Measurements from ENCODE around the gene TAGLN2.

Gene TAGLN2

DNA sequence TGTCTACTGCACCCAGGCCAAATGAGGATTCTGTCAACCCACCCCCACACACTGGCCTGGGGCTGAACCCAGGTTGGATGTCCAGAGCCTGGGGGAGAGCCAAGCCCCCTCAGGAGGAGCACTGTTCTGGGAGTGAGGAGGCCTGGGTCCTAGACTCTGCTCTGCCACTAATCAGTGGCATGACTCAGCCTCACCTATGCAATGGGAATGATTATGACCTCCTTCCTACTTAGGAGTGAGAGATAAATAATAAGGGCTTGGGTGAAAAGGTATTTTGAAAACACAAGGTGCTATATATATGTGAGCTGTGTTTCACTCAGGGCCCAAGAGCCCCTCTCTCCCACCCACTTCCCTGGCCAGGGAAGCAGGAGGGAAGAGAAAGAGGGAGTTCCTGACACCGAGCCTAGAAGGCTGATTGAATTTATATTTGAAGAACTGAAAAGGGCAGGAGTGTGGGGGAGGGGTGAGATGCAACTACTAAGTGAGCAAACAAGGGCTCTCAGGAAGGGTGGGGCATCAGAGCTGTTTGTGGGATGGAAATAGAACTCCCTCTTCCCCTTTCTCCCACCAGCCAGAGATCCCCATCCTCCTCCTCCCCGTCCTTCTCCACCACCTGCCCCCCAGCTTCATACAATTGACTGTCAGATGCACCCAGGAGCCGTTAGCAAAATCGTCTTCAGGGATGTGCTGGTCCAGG lies 11.9 kb upstream of the TAGLN2 start:
- H4K91ac ChIP-seq (ENCODE audit: low read length): no peak overlapping the region
- H3K27ac ChIP-seq (ENCODE audit: low read length, poor library complexity, severe bottlenecking): no peak overlapping the region
- H3K14ac ChIP-seq (ENCODE audit: low read length in 2 of 2): no peak overlapping the region
- H3K79me1 ChIP-seq (replicated peaks; ENCODE audit: low read length, poor library complexity, severe bottlenecking): no peaks in the 10 kb centered on the region
- peak overlapping the region; percentile 34 for H2BK15ac ChIP-seq (ENCODE audit: low read depth, poor library complexity, severe bottlenecking)
- 54% methylated on average over 4 of the region's 4 CpGs for WGBS
- H3K23ac ChIP-seq (ENCODE audit: low read length in 2 of 2): no peak overlapping the region
- H3K4me1 ChIP-seq (ENCODE audit: control insufficient read depth, insufficient read depth, low read depth, low read length): peaks cover 3% of the 10 kb centered on the region
- DNase-seq: no peak
- H3K18ac ChIP-seq (ENCODE audit: low read depth in 1 of 2, low read length in 2 of 2): no peak overlapping the region
- H3K4me3 ChIP-seq (ENCODE audit: insufficient read depth in 1 of 2, low read depth in 1 of 2, low read length in 2 of 2): no peak overlapping the region
- no peak overlapping the region for H2BK5ac ChIP-seq (ENCODE audit: low read depth, low read length, poor library complexity, severe bottlenecking)
- no peak overlapping the region for H3K4ac ChIP-seq (ENCODE audit: low read depth in 1 of 2, low read length in 2 of 2)
- H2BK120ac ChIP-seq (ENCODE audit: low read depth, low read length): no peak overlapping the region
- no peaks in the 10 kb centered on the region for H3K9me3 ChIP-seq (ENCODE audit: control insufficient read depth, low read length)
- H2BK12ac ChIP-seq (ENCODE audit: low read length in 2 of 2): no peak overlapping the region
- no peak overlapping the region for H2AK5ac ChIP-seq (ENCODE audit: low read length, severe bottlenecking)
- H3K36me3 ChIP-seq (ENCODE audit: control insufficient read depth in 1 of 2, insufficient read depth in 2 of 2, low read depth in 1 of 2, low read length in 2 of 2): no peaks in the 10 kb centered on the region
- no peak overlapping the region for H3K4me2 ChIP-seq (ENCODE audit: low read length, poor library complexity, severe bottlenecking)
- no peak overlapping the region for H2AFZ ChIP-seq (ENCODE audit: low read depth, low read length)
- H3K9ac ChIP-seq (ENCODE audit: low read length): no peak overlapping the region
- H4K8ac ChIP-seq (ENCODE audit: low read length): no peak overlapping the region
- H3K27me3 ChIP-seq (ENCODE audit: control insufficient read depth in 1 of 2, insufficient read depth in 1 of 2, low read length in 2 of 2): peaks cover 55 to 64% of the 10 kb centered on the region in 2 experiments

- Histone ChIP-seq H3K4me3 (ENCODE audit: insufficient read depth in 1 of 2, low read depth in 1 of 2, low read length in 2 of 2) (no peak overlapping the region), H2BK5ac (ENCODE audit: low read depth, low read length, poor library complexity, severe bottlenecking) (no peak overlapping the region), H3K23ac (ENCODE audit: low read length in 2 of 2) (no peak overlapping the region), H3K36me3 (ENCODE audit: control insufficient read depth in 1 of 2, insufficient read depth in 2 of 2, low read depth in 1 of 2, low read length in 2 of 2) (no peaks in the 10 kb centered on the region), H3K18ac (ENCODE audit: low read depth in 1 of 2, low read length in 2 of 2) (no peak overlapping the region), H2AK5ac (ENCODE audit: low read length, severe bottlenecking) (no peak overlapping the region), H4K8ac (ENCODE audit: low read length) (no peak overlapping the region), H3K4me2 (ENCODE audit: low read length, poor library complexity, severe bottlenecking) (no peak overlapping the region), H3K14ac (ENCODE audit: low read length in 2 of 2) (no peak overlapping the region), H2BK120ac (ENCODE audit: low read depth, low read length) (no peak overlapping the region), H3K79me1 (replicated peaks; ENCODE audit: low read length, poor library complexity, severe bottlenecking) (no peaks in the 10 kb centered on the region), H3K27me3 (ENCODE audit: control insufficient read depth in 1 of 2, insufficient read depth in 1 of 2, low read length in 2 of 2) (peaks cover 47 to 55% of the 10 kb centered on the region in 2 experiments), H2BK12ac (ENCODE audit: low read length in 2 of 2) (no peak overlapping the region), H3K9me3 (ENCODE audit: control insufficient read depth, low read length) (no peaks in the 10 kb centered on the region), H3K27ac (ENCODE audit: low read length, poor library complexity, severe bottlenecking) (no peak overlapping the region), H3K9ac (ENCODE audit: low read length) (no peak overlapping the region), H4K91ac (ENCODE audit: low read length) (no peak overlapping the region), H2BK15ac (ENCODE audit: low read depth, poor library complexity, severe bottlenecking) (no peak overlapping the region), H3K4ac (ENCODE audit: low read depth in 1 of 2, low read length in 2 of 2) (no peak overlapping the region), H2AFZ (ENCODE audit: low read depth, low read length) (no peak overlapping the region), H3K4me1 (ENCODE audit: control insufficient read depth, insufficient read depth, low read depth, low read length) (peaks cover 3% of the 10 kb centered on the region)
- peak; percentile 45 for DNase-seq
- 26% methylated on average over 16 of the region's 16 CpGs for WGBS
Measured at GRCh38 chr1:159936273-159936904, 11.1 kb upstream of the TAGLN2 start.

- H2BK12ac ChIP-seq (ENCODE audit: low read length in 2 of 2): no peak overlapping the region
- H3K23ac ChIP-seq (ENCODE audit: low read length in 2 of 2): no peak overlapping the region
- no peak overlapping the region for H2AFZ ChIP-seq (ENCODE audit: low read depth, low read length)
- no peak overlapping the region for H3K4ac ChIP-seq (ENCODE audit: low read depth in 1 of 2, low read length in 2 of 2)
- no peak overlapping the region for H3K4me3 ChIP-seq (ENCODE audit: insufficient read depth in 1 of 2, low read depth in 1 of 2, low read length in 2 of 2)
- no peak overlapping the region for H2BK5ac ChIP-seq (ENCODE audit: low read depth, low read length, poor library complexity, severe bottlenecking)
- H2BK120ac ChIP-seq (ENCODE audit: low read depth, low read length): no peak overlapping the region
- H3K18ac ChIP-seq (ENCODE audit: low read depth in 1 of 2, low read length in 2 of 2): no peak overlapping the region
- H3K9ac ChIP-seq (ENCODE audit: low read length): no peak overlapping the region
- H3K36me3 ChIP-seq (ENCODE audit: control insufficient read depth in 1 of 2, insufficient read depth in 2 of 2, low read depth in 1 of 2, low read length in 2 of 2): no peaks in the 10 kb centered on the region
- no peak overlapping the region for H2BK15ac ChIP-seq (ENCODE audit: low read depth, poor library complexity, severe bottlenecking)
- H3K4me2 ChIP-seq (ENCODE audit: low read length, poor library complexity, severe bottlenecking): no peak overlapping the region
- no peak overlapping the region for H4K91ac ChIP-seq (ENCODE audit: low read length)
- H2AK5ac ChIP-seq (ENCODE audit: low read length, severe bottlenecking): no peak overlapping the region
- no peak overlapping the region for H3K27ac ChIP-seq (ENCODE audit: low read length, poor library complexity, severe bottlenecking)
- H3K14ac ChIP-seq (ENCODE audit: low read length in 2 of 2): no peak overlapping the region
- WGBS: 83% methylated on average over 4 of the region's 4 CpGs
- no peak overlapping the region for H4K8ac ChIP-seq (ENCODE audit: low read length)
- peak; percentile 15 for DNase-seq
- no peaks in the 10 kb centered on the region for H3K79me1 ChIP-seq (replicated peaks; ENCODE audit: low read length, poor library complexity, severe bottlenecking)
- peaks cover 3% of the 10 kb centered on the region for H3K4me1 ChIP-seq (ENCODE audit: control insufficient read depth, insufficient read depth, low read depth, low read length)
- H3K9me3 ChIP-seq (ENCODE audit: control insufficient read depth, low read length): no peaks in the 10 kb centered on the region
- H3K27me3 ChIP-seq (ENCODE audit: control insufficient read depth in 1 of 2, insufficient read depth in 1 of 2, low read length in 2 of 2): peaks cover 41 to 53% of the 10 kb centered on the region in 2 experiments
Measured at GRCh38 chr1:159935719-159936272, 10.5 kb upstream of the TAGLN2 start.

DNA sequence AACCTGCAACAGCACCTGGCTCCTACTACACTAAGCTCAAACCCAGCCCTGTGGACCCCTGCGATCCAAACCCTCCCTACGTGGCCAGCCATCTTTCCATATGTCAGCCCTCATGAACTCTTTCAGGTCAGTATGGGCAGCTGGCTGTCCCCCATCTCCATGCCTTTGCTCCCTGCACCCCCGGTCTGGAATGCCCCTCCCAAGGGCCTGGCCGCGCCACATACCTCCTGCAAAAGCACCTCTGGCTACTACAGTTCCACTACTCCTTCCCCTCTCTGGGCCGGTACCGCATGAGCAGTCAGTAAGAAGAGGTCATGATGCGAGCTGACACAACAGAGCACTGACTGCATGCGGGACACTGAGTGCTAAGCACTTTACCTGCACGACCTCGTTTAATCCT lies 10.0 kb upstream of the TAGLN2 start:
- H4K8ac ChIP-seq (ENCODE audit: low read length): no peak overlapping the region
- no peak overlapping the region for H2BK12ac ChIP-seq (ENCODE audit: low read length in 2 of 2)
- H3K4me1 ChIP-seq (ENCODE audit: control insufficient read depth, insufficient read depth, low read depth, low read length): peaks cover 3% of the 10 kb centered on the region
- H4K91ac ChIP-seq (ENCODE audit: low read length): no peak overlapping the region
- H2AFZ ChIP-seq (ENCODE audit: low read depth, low read length): no peak overlapping the region
- H3K9me3 ChIP-seq (ENCODE audit: control insufficient read depth, low read length): no peaks in the 10 kb centered on the region
- H2BK5ac ChIP-seq (ENCODE audit: low read depth, low read length, poor library complexity, severe bottlenecking): no peak overlapping the region
- WGBS: 96% methylated on average over 11 of the region's 11 CpGs
- H3K14ac ChIP-seq (ENCODE audit: low read length in 2 of 2): no peak overlapping the region
- no peak overlapping the region for H3K18ac ChIP-seq (ENCODE audit: low read depth in 1 of 2, low read length in 2 of 2)
- DNase-seq: no peak
- no peak overlapping the region for H3K23ac ChIP-seq (ENCODE audit: low read length in 2 of 2)
- H3K27me3 ChIP-seq (ENCODE audit: control insufficient read depth in 1 of 2, insufficient read depth in 1 of 2, low read length in 2 of 2): peaks cover 36 to 53% of the 10 kb centered on the region in 2 experiments
- H3K9ac ChIP-seq (ENCODE audit: low read length): no peak overlapping the region
- no peak overlapping the region for H2AK5ac ChIP-seq (ENCODE audit: low read length, severe bottlenecking)
- no peaks in the 10 kb centered on the region for H3K79me1 ChIP-seq (replicated peaks; ENCODE audit: low read length, poor library complexity, severe bottlenecking)
- no peak overlapping the region for H3K27ac ChIP-seq (ENCODE audit: low read length, poor library complexity, severe bottlenecking)
- no peak overlapping the region for H3K4me2 ChIP-seq (ENCODE audit: low read length, poor library complexity, severe bottlenecking)
- no peak overlapping the region for H3K4me3 ChIP-seq (ENCODE audit: insufficient read depth in 1 of 2, low read depth in 1 of 2, low read length in 2 of 2)
- H2BK15ac ChIP-seq (ENCODE audit: low read depth, poor library complexity, severe bottlenecking): no peak overlapping the region
- H3K4ac ChIP-seq (ENCODE audit: low read depth in 1 of 2, low read length in 2 of 2): no peak overlapping the region
- no peak overlapping the region for H2BK120ac ChIP-seq (ENCODE audit: low read depth, low read length)
- H3K36me3 ChIP-seq (ENCODE audit: control insufficient read depth in 1 of 2, insufficient read depth in 2 of 2, low read depth in 1 of 2, low read length in 2 of 2): no peaks in the 10 kb centered on the region
